H1 (cell line): ENCODE results near the gene PCYT1A. TPM values are rescaled to one million over a fixed set of nuclear protein-coding genes. Genes with fewer than 3 reads are reported as not detected.

ENCODE experiments used
- ASH2L ChIP-seq: fragments of 200-600, 300-600 bp; sonication (generic); IDR thresholded peaks from one replicate; pipeline ENCODE4 v1.7.1; 2017; ENCODE audit warnings: low read length
- GABPA ChIP-seq: IDR thresholded peaks from 2 replicates; pipeline ENCODE4 v1.6.1; 2011; ENCODE audit warnings: mild to moderate bottlenecking, low read length, moderate library complexity, borderline replicate concordance; ENCODE audit not compliant: insufficient read depth
- TAF7 ChIP-seq: optimal IDR thresholded peaks from 2 replicates; pipeline ENCODE3; 2011; ENCODE audit warnings: low read depth, mild to moderate bottlenecking, inconsistent platforms, low read length, moderate library complexity, borderline replicate concordance
- polyA plus RNA-seq, 7 experiments: library from polyadenylated mRNA; depleted of rRNA in 3 of 7; stranded (reverse) in 5 of 7; unstranded in 2 of 7; fragments of >200 nt in 5 of 7; fragments of 200-250 nt in 2 of 7; gene quantifications; 1 replicate in 5 of 7; 2 replicates in 1 of 7; 4 replicates in 1 of 7; pipeline versions ENCODE4 v1.2.1 to v1.2.3, GENCODE V29; 2011 to 2013; ENCODE audit warnings: missing spikeins in 2 of 7, mixed read lengths in 2 of 7
- total RNA-seq: library from RNA; stranded (reverse); fragmentation: NEBNext Ultra II Directional; extraction: Animal tissue kit (Norgen Biotek cat#: 25700); gene quantifications from 2 replicates; pipeline ENCODE4 v1.2.1, GENCODE V29; 2021
- TF ChIP-seq, protein P1 (sequence below): IDR thresholded peaks from 2 replicates; pipeline ENCODE4 v1.6.1; 2011; ENCODE audit warnings: low read depth, mild to moderate bottlenecking, low read length; ENCODE audit not compliant: insufficient read depth

The PCYT1A gene
- total and polyA plus RNA-seq, 2 of the 8 experiments (the other 6 are each of a cell fraction or from before 2014, with no cell fraction given), result 19.9 to 31.8 TPM

DNA sequence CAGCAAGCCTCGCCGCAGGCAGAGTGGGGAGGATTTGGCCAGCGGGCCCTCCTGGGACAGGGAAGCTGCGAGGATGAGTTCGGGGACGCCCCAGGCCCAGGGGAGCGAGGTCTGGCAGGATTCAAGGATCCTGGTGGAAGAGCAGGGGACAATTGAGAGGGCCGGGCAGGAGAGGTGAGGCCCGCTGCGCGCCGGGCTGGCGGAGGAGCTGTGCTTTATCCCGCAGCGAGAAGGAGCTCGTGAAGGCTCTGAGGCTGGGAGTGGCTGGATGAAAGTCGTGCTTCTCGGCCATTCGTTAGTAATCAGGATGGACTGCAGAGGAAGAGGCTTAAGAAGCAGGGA lies 67.6 kb downstream of the PCYT1A start (continued):
- TF ChIP-seq, protein P1, sequence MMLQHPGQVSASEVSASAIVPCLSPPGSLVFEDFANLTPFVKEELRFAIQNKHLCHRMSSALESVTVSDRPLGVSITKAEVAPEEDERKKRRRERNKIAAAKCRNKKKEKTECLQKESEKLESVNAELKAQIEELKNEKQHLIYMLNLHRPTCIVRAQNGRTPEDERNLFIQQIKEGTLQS, result no peak
- TF ChIP-seq TAF7 (no peak), GABPA (no peak), ASH2L (no peak)
- TF ChIP-seq, all 59 proteins: peak for 0
